HepG2 (cell line): Measurements from ENCODE around the gene POU6F1. TPM values are rescaled to one million over a fixed set of nuclear protein-coding genes. Genes with fewer than 3 reads are reported as not detected.

ENCODE experiments used
- CBX2 ChIP-seq, 2 experiments: fragments of 200-600 bp in 1 of 2; sonication (generic); formaldehyde crosslinking in 1 of 2; IDR thresholded peaks; 2 replicates each; pipeline versions ENCODE4 v1.7.0 to v1.8.1; 2018 to 2022; ENCODE audit warnings: low read depth in 2 of 2, low read length in 1 of 2, mild to moderate bottlenecking in 1 of 2, missing genetic modification reagents in 1 of 2
- DPF2 ChIP-seq: sonication (generic); formaldehyde crosslinking; IDR thresholded peaks from 2 replicates; pipeline ENCODE4 v1.4.0; 2020; ENCODE audit warnings: mild to moderate bottlenecking, low read depth, missing genetic modification reagents, borderline replicate concordance
- EEA1 ChIP-seq: sonication (generic); formaldehyde crosslinking; IDR thresholded peaks from 2 replicates; pipeline ENCODE4 v1.5.1; 2020; ENCODE audit warnings: mild to moderate bottlenecking, missing genetic modification reagents, borderline replicate concordance
- HDAC2 ChIP-seq: sonication (generic); formaldehyde crosslinking; IDR thresholded peaks from 2 replicates; pipeline ENCODE4 v1.4.0; 2020; ENCODE audit warnings: missing genetic modification reagents
- MED13 ChIP-seq: sonication (generic); formaldehyde crosslinking; IDR thresholded peaks from 2 replicates; pipeline ENCODE4 v1.5.0; 2020; ENCODE audit warnings: missing genetic modification reagents
- MIER3 ChIP-seq: IDR thresholded peaks from 2 replicates; pipeline ENCODE4 v1.6.1; 2016; ENCODE audit warnings: missing compliant biosample characterization, borderline replicate concordance
- MXD1 ChIP-seq: sonication (generic); formaldehyde crosslinking; IDR thresholded peaks from 2 replicates; pipeline ENCODE4 v1.4.0; 2020; ENCODE audit warnings: mild to moderate bottlenecking, missing genetic modification reagents
- NR2C2 ChIP-seq: sonication (generic); formaldehyde crosslinking; IDR thresholded peaks from 2 replicates; pipeline ENCODE4 v1.4.0; 2020; ENCODE audit warnings: missing genetic modification reagents, mild to moderate bottlenecking, moderate library complexity, borderline replicate concordance
- PRDM15 ChIP-seq: sonication (generic); formaldehyde crosslinking; IDR thresholded peaks from 2 replicates; pipeline ENCODE4 v1.4.0; 2020; ENCODE audit warnings: missing genetic modification reagents
- RBFOX2 ChIP-seq: fragments of 200-400 bp; formaldehyde crosslinking; IDR thresholded peaks from 2 replicates; pipeline ENCODE4 v1.6.1; 2017; ENCODE audit warnings: low read depth, mild to moderate bottlenecking, low read length
- SKIL ChIP-seq: sonication (generic); formaldehyde crosslinking; IDR thresholded peaks from 2 replicates; pipeline ENCODE4 v1.8.0; 2022; ENCODE audit warnings: missing genetic modification reagents, mild to moderate bottlenecking, moderate library complexity, borderline replicate concordance
- TOE1 ChIP-seq: sonication (generic); formaldehyde crosslinking; IDR thresholded peaks from 2 replicates; pipeline ENCODE4 v1.4.0; 2020; ENCODE audit warnings: mild to moderate bottlenecking, missing genetic modification reagents
- TRIM22 ChIP-seq: fragments of 450-650 bp; IDR thresholded peaks from 2 replicates; pipeline ENCODE4 v1.6.1; 2017
- ZBTB42 ChIP-seq: sonication (generic); formaldehyde crosslinking; IDR thresholded peaks from 2 replicates; pipeline ENCODE4 v1.5.0; 2020; ENCODE audit warnings: mild to moderate bottlenecking, missing genetic modification reagents
- ZNF253 ChIP-seq: sonication (generic); formaldehyde crosslinking; IDR thresholded peaks from 2 replicates; pipeline ENCODE4 v1.8.0; 2022; ENCODE audit warnings: mild to moderate bottlenecking, missing genetic modification reagents, borderline replicate concordance
- ZNF274 ChIP-seq: sonication (generic); formaldehyde crosslinking; IDR thresholded peaks from 2 replicates; pipeline ENCODE4 v1.5.1; 2020; ENCODE audit warnings: mild to moderate bottlenecking, missing genetic modification reagents
- ZNF337 ChIP-seq: sonication (generic); formaldehyde crosslinking; IDR thresholded peaks from 2 replicates; pipeline ENCODE4 v1.5.1; 2020; ENCODE audit warnings: missing genetic modification reagents, low read depth, mild to moderate bottlenecking, borderline replicate concordance
- ZNF777 ChIP-seq: sonication (generic); formaldehyde crosslinking; IDR thresholded peaks from 2 replicates; pipeline ENCODE4 v1.4.0; 2020; ENCODE audit warnings: missing genetic modification reagents
- ZSCAN25 ChIP-seq: sonication (generic); formaldehyde crosslinking; IDR thresholded peaks from 2 replicates; pipeline ENCODE4 v1.8.0; 2022; ENCODE audit warnings: mild to moderate bottlenecking, missing genetic modification reagents
- ZSCAN30 ChIP-seq: sonication (generic); formaldehyde crosslinking; IDR thresholded peaks from 2 replicates; pipeline ENCODE4 v1.5.0; 2020; ENCODE audit warnings: mild to moderate bottlenecking, missing genetic modification reagents
- ZSCAN31 ChIP-seq: sonication (generic); formaldehyde crosslinking; IDR thresholded peaks from 2 replicates; pipeline ENCODE4 v1.5.0; 2020; ENCODE audit warnings: low read depth, mild to moderate bottlenecking, missing genetic modification reagents
- polyA plus RNA-seq, 8 experiments: library from polyadenylated mRNA; depleted of rRNA in 3 of 8; stranded (reverse) in 7 of 8; unstranded in 1 of 8; fragments of >200 nt; fragmentation: Illumina TruSeq in 4 of 8; extraction: Trizol in 4 of 8; gene quantifications; 2 replicates each; pipeline versions ENCODE4 v1.2.1 to v1.2.3, GENCODE V29; 2011 to 2016; ENCODE audit warnings: low read depth in 4 of 8, missing spikeins in 1 of 8, mixed read lengths in 1 of 8; ENCODE audit not compliant: insufficient read depth in 1 of 8
- total RNA-seq, 5 experiments: library from RNA; depleted of rRNA; stranded (reverse); fragments of >200 nt; fragmentation: Illumina TruSeq; extraction: Trizol; gene quantifications; 2 replicates each; pipeline ENCODE4 v1.2.3, GENCODE V29; 2016; ENCODE audit warnings: low read depth in 1 of 5

The POU6F1 gene
- total and polyA plus RNA-seq, 2 of the 13 experiments (the other 11 are each of a cell fraction or from before 2014, with no cell fraction given): 0.48 to 0.51 TPM

- TF ChIP-seq PRDM15 (CRISPR knock-in tag) (peak; percentile 72), TRIM22 (no peak), SKIL (CRISPR knock-in tag) (no peak), TOE1 (CRISPR knock-in tag) (no peak), ZNF274 (CRISPR knock-in tag) (0 out of 2 replicates have a peak, but pooled peaks have one; percentile 23), MED13 (CRISPR knock-in tag) (0 out of 2 replicates have a peak, but pooled peaks have one; percentile 30), ZNF777 (peak; percentile 81), ZSCAN25 (CRISPR knock-in tag) (no peak), RBFOX2 (peak; percentile 97), ZNF253 (CRISPR knock-in tag) (no peak; the same call in 1 of the 2 replicates), ZSCAN30 (CRISPR knock-in tag) (no peak), ZBTB42 (CRISPR knock-in tag) (no peak), ZSCAN31 (CRISPR knock-in tag) (peak; percentile 42; the same call in 1 of the 2 replicates), CBX2 (IDR thresholded peaks at IDR 0.05; ENCODE audit: low read depth, low read length) (no peak), CBX2 (CRISPR knock-in tag; IDR thresholded peaks at IDR 0.05; ENCODE audit: low read depth) (no peak), HDAC2 (CRISPR knock-in tag) (peak; percentile 45; the same call in 1 of the 2 replicates), MIER3 (CRISPR knock-in tag) (no peak; the same call in 1 of the 2 replicates), NR2C2 (CRISPR knock-in tag) (peak; percentile 61; the same call in 1 of the 2 replicates), MXD1 (no peak), ZNF337 (no peak), DPF2 (CRISPR knock-in tag) (no peak), EEA1 (CRISPR knock-in tag) (no peak; the same call in 1 of the 2 replicates)
Measured at GRCh38 chr12:51238510-51239334, 20.9 kb upstream of the POU6F1 start, which contains the start of gene DAZAP2 (continued).
